Erythroblast (primary cell): ENCODE measurements around the gene SCLY.

Source experiments
- GATA1 ChIP-seq: IDR thresholded peaks from 2 replicates; pipeline ENCODE4 v1.6.1; 2011; ENCODE audit warnings: low read depth, mild to moderate bottlenecking, control low read depth, low read length, moderate library complexity
- POLR2A ChIP-seq: IDR thresholded peaks from 2 replicates; pipeline ENCODE4 v1.6.1; 2011; ENCODE audit warnings: mild to moderate bottlenecking, low read length

DNA sequence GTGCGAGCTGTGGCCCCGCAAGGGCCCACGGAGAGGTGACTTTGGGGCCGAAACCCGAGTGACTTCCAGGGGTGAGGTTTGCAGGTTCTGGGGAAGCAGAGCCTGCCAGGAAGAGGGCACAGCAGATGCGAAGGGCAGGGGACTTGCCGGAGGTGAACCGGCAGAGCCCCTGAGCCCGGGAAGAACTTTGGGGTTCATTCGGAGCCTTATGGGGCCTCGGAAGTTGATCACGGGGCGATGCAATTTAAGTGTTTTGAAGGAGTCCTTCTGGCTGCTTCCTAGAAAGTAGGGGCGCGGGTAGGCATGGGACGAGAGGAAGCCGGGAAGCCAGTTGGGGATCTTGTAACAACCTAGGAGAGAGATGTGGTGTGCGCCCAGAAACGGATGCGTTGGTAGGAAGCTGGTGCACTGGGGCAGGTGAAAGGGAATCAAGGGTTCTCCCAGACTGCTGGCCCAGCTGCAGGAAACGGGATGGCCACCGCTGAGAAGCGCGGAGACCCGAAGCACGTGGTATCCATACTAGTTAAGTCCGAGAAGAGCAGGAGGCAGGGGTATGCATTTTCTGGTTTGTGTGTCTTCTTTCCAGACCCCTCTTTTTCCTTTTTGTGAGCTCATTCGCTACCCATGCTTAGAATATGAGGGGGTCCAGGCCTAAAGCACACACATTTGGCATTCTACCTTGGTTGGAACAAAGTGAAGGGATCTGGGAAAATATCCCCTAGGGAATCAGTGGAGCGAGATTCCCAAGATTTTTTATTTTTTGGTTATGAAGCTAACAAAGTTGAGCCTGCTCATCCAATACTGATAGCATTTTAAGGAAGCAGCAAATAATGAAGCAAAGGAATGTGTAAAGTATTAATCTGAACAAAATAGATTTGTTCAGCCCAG is 758 bp downstream of the SCLY start:
- TF ChIP-seq POLR2A (no peak), GATA1 (no peak)
